Nephron progenitor cell (in vitro differentiated cells): Measurements from ENCODE around the gene ALDH3B1.
A peak's percentile ranks its signal among the peaks of the same experiment; 100 is the strongest.

ENCODE experiments used
- DNase-seq: peaks from one replicate; pipeline ENCODE4 v3.0.0; 2021
- H3K27ac Mint-ChIP-seq: 2 replicates; pipeline ENCODE4 v1.8.0; 2021; ENCODE audit warnings: mild to moderate bottlenecking, moderate library complexity, mixed read lengths
- H3K27me3 Mint-ChIP-seq: 2 replicates; pipeline ENCODE4 v1.8.0; 2021; ENCODE audit warnings: mild to moderate bottlenecking, low read depth, mixed read lengths; ENCODE audit not compliant: poor library complexity
- H3K36me3 Mint-ChIP-seq: 2 replicates; pipeline ENCODE4 v1.8.0; 2021; ENCODE audit warnings: low read depth, mixed read lengths
- H3K4me1 Mint-ChIP-seq: 2 replicates; pipeline ENCODE4 v1.8.0; 2021; ENCODE audit warnings: mixed read lengths
- H3K4me3 Mint-ChIP-seq: 2 replicates; pipeline ENCODE4 v1.8.0; 2021; ENCODE audit warnings: mild to moderate bottlenecking, moderate library complexity, mixed read lengths
- H3K9me3 Mint-ChIP-seq: 2 replicates; pipeline ENCODE4 v1.8.0; 2021; ENCODE audit warnings: mild to moderate bottlenecking, moderate library complexity, mixed read lengths
- TF ChIP-seq, protein P1 (sequence below): fragments of 200-600 bp; sonication (generic); IDR thresholded peaks from 2 replicates; pipeline ENCODE4 v1.5.0; 2021; ENCODE audit warnings: antibody characterized with exemption

The ALDH3B1 gene

DNA sequence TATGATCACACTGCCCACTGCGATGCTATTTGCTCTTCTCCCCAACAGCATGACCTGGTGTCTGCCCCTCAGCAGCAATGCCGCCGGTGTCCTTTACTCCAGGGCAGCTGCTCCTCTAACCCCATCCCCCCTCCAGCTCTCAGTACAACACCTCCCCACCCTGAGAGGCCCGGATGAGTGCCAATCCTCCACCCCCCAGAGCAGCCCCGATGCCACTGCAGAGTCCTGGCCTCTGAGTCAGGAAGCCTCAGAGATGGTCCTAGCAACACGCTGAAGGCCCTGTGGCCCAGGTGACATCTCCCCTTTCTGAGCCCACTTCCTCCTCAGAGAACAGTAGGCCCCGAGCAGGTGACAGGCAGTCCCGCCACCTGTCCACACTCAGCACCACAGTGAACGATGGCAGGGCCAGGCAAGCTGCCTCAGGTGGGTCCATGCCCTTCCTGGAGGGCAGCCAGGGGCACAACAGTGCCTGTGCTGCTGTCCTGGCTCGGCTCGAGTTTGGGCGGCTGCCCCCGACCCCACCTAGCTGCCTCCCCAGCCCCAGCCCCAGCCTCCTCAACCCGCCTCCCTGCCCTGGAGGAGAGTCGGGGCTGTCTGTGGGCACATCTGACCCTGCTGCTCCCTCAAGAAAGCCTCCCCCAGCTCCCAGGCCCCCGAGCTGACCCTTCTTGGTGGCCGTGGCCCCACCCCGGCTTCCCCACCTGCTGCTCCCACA lies 16.4 kb downstream of the ALDH3B1 start:
- Mint-ChIP-seq H3K4me3 (no peak overlapping the region), H3K4me1 (peaks cover 32% of the 10 kb centered on the region), H3K27ac (no peak overlapping the region), H3K36me3 (peaks cover 40% of the 10 kb centered on the region), H3K9me3 (peaks cover 22% of the 10 kb centered on the region), H3K27me3 (peaks cover 3% of the 10 kb centered on the region)
- TF ChIP-seq, protein P1, sequence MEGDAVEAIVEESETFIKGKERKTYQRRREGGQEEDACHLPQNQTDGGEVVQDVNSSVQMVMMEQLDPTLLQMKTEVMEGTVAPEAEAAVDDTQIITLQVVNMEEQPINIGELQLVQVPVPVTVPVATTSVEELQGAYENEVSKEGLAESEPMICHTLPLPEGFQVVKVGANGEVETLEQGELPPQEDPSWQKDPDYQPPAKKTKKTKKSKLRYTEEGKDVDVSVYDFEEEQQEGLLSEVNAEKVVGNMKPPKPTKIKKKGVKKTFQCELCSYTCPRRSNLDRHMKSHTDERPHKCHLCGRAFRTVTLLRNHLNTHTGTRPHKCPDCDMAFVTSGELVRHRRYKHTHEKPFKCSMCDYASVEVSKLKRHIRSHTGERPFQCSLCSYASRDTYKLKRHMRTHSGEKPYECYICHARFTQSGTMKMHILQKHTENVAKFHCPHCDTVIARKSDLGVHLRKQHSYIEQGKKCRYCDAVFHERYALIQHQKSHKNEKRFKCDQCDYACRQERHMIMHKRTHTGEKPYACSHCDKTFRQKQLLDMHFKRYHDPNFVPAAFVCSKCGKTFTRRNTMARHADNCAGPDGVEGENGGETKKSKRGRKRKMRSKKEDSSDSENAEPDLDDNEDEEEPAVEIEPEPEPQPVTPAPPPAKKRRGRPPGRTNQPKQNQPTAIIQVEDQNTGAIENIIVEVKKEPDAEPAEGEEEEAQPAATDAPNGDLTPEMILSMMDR: no peak
- DNase-seq: no peak

DNA sequence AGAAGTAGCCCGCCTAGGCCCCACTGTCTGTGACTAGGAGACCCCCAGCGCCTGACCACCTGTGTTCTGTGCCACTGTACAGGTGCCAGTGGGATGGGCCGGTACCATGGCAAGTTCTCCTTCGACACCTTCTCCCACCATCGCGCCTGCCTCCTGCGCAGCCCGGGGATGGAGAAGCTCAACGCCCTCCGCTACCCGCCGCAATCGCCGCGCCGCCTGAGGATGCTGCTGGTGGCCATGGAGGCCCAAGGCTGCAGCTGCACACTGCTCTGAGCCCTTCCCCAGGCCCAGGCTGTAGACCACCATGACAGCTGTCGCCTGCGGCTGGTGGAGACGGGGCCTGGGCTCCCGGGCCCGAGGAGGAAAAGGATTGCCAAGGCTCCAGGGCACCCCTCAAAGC lies 17.5 kb downstream of the ALDH3B1 start:
- TF ChIP-seq, protein P1: no peak
- Mint-ChIP-seq H3K4me3 (no peak overlapping the region), H3K27ac (no peak overlapping the region), H3K36me3 (peaks cover 43% of the 10 kb centered on the region), H3K4me1 (peaks cover 32% of the 10 kb centered on the region), H3K27me3 (peaks cover 3% of the 10 kb centered on the region), H3K9me3 (peaks cover 22% of the 10 kb centered on the region)
- no peak for DNase-seq

DNA sequence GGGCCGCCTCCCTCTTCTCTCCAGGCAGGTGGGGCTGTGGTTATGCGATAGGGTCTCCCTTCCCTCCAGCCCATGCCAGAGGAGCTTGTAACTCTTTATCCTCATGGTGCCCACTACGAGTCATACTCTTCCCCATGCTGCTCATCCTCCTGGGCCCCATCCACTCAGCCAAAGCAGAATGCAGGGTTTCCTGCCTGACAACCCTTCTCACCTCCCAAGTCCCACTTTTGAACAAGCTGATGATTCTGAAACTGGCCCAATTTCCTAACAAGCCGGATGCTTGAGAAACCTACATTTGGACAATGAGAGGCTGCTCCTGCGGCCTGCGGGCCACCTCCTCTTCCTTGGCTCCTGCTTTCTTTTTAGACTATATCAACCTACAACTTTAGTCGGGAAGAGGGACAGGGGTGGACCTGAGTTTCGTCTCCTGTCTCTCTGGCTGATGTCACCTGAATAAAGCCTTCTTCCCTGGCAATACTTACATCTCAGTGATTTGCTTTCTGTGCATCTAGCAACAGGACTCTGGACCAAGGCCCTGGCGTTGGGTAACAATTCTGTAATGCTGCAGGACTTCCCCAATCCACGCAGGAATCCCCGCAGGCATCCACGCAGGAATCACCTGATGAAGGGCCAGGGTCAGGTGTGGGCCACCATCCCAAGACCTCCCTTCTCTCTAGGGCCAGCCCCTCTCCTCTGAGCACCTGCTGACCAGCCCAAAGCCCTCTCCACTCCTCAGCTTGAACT lies 18.8 kb downstream of the ALDH3B1 start:
- Mint-ChIP-seq H3K36me3 (peaks cover 45% of the 10 kb centered on the region), H3K9me3 (peaks cover 21% of the 10 kb centered on the region), H3K27ac (peak overlapping the region; percentile 48), H3K4me1 (peaks cover 32% of the 10 kb centered on the region), H3K27me3 (peaks cover 3% of the 10 kb centered on the region), H3K4me3 (peak overlapping the region; percentile 94)
- DNase-seq: no peak
- TF ChIP-seq, protein P1: no peak

DNA sequence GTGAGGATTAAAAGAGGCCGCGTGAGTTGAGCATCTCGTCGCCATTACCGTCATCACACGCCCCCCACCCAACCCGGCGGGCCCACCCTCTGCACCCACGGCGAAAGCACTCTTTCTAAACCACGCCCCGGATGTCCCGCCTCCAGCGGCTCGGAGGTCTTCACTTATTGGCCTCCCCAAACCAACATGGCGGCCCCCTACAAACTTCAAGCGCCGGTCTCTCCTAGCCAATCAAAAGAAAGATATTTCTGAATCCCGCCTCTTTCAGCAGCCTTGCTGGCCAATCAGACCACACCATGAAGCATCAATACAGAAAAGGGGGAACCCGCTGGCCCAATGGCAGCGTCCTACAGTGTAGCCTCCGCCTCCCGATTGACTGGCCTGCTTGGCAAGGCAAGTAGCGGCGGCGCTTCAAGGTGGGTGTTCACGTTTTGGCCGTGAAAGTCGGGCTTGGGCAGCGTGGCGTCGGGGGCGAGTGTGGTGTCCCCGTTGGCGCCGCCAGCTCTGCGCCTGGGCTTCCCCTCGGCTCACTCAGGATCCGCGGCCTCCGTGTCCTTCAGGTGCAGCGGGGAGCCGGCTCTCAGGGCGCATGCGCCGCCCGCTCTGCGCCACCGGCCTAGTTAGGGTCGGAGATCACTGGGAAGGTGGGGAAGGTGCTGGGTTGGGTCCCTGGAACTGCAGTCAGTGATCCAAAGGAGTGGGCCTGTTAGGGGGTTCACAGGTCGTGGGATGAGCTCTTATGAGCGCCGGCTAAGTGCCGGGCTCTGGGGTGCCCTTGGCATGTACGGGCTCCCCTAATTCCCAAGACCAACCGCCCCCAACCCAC lies 20.4 kb downstream of the ALDH3B1 start, which contains the start of gene NDUFS8:
Gene NDUFS8, plus strand, starts transcription at position 364 of the 826 bp plus-strand sequence. CDS start 1,471 bp downstream, outside the sequence.
- H3K4me1 Mint-ChIP-seq: peaks cover 32% of the 10 kb centered on the region
- peaks cover 3% of the 10 kb centered on the region for H3K27me3 Mint-ChIP-seq
- peaks cover 6% of the 10 kb centered on the region for H3K9me3 Mint-ChIP-seq
- peak; percentile 96 for DNase-seq
- peak within 1 kb of the TSS; percentile 94 for H3K4me3 Mint-ChIP-seq
- H3K36me3 Mint-ChIP-seq: peaks cover 30% of the 10 kb centered on the region
- TF ChIP-seq, protein P1: no peak
- peak within 1 kb of the TSS; percentile 70 for H3K27ac Mint-ChIP-seq

DNA sequence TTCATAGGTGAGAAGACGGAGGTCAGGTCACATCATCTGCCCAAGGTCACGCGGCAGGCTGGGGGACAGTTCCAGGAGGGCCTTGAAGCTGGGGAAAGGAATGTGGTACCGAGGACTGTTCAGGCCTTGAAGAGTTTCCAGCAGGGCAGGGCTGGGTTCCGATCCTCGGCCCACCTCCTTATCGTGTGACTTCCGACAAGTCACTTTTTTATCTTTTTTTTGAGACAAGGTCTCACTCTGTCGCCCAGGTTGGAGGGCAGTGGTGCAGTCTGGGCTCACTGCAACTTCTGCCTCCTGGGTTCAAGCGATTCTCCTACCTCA lies 21.0 kb downstream of the ALDH3B1 start:
- H3K36me3 Mint-ChIP-seq: peaks cover 24% of the 10 kb centered on the region
- H3K27me3 Mint-ChIP-seq: peaks cover 3% of the 10 kb centered on the region
- H3K27ac Mint-ChIP-seq: no peak overlapping the region
- peaks cover 32% of the 10 kb centered on the region for H3K4me1 Mint-ChIP-seq
- no peak for DNase-seq
- TF ChIP-seq, protein P1: no peak
- H3K9me3 Mint-ChIP-seq: peaks cover 4% of the 10 kb centered on the region
- peak overlapping the region; percentile 94 for H3K4me3 Mint-ChIP-seq
